GM11168 (cell line): Measurements from ENCODE around the gene FSTL4.

Source experiments
- in situ Hi-C: fragments of 300-500 bp; cut with MboI; formaldehyde crosslinking; loops from one replicate; pipeline ENCODE4 v1.12.0; 2022; ENCODE audit warnings: low sequenced_read_pairs; ENCODE audit not compliant: unreplicated experiment

FSTL4 gene

DNA sequence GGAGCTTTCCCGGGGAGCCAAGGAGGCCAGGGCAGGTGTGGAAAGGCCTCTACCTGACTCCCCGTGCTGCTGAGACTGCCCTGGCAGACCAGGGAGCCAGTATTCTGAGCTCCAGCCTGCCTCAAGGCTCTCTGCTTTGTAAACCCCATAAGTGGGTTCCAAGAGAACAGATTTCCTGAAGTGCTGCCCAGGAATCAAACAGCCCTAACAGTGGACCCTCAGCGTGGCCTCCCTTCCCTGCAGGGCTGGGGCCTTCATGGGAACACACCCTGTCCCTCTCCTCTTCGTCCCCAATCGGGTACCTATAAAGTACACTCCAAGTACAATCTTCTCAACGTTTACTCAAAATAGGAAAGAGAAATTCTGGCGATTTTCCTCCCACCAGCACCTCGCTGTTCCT lies 252.5 kb downstream of the FSTL4 start:
- in situ Hi-C loops, result no loop called here

DNA sequence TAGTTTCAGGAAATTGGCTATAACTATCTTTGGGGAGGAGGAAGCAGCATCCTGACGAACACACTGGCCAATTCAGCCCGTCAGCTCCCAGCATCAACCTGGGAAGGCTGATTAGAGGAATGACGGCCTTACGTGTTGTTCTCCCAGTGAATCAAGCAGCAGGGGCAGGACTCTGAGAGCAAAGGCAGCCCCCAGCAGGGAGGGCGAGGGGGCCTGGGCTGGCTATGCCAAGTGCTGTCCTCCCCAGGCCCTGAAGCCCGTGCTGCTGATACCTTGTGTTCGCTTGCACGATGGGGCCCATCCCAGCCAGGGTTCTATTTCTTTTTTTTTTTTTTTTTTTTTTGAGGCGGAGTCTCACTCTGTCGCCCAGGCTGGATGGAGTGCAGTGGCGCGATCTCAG lies 254.1 kb downstream of the FSTL4 start:
- in situ Hi-C loops, result no loop called here

GRCh38 chr5:133357758-133358157 lies 254.6 kb downstream of the FSTL4 start:
- in situ Hi-C loops, result no loop called here

GRCh38 chr5:133356984-133357421 lies 255.3 kb downstream of the FSTL4 start:
- in situ Hi-C loops, result no loop called here

DNA sequence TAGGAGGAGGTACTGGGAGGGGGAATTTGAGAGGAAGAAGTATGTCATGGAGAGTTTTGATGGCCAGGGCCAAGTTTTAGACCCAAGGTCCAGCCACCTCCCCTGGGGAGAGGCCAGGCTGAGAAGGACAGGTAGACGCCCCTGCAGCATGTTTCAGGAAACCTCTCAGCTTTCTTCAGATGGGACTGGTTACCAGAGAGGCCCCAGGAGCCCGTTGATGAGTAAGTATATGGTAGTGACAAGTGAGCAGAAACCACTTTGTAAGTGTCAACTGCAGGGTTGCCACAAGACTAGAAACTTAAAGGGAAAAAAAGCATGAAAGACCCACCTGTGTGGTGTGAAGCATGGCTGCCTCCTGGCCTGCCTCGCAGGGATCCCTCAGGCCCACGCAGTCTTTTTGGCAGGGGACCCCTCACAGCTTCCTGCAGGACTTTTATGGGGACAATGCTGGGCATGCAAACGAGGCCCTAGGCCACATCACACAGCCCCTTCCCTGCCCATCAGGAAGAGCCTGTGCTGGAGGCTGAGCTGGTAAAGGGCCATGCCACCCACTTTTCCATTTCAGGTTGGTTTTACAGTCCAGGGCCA lies 255.9 kb downstream of the FSTL4 start:
- in situ Hi-C loops, result no loop called here

GRCh38 chr5:133354323-133355185 lies 257.8 kb downstream of the FSTL4 start:
- in situ Hi-C loops, result no loop called here

GRCh38 chr5:133353741-133354140 lies 258.6 kb downstream of the FSTL4 start:
- in situ Hi-C loops, result no loop called here

GRCh38 chr5:133348406-133348805 lies 263.9 kb downstream of the FSTL4 start:
- in situ Hi-C loops, result no loop called here

GRCh38 chr5:133347039-133347438 lies 265.3 kb downstream of the FSTL4 start:
- in situ Hi-C loops, result no loop called here

GRCh38 chr5:133344266-133344665 lies 268.1 kb downstream of the FSTL4 start:
- in situ Hi-C loops, result no loop called here

DNA sequence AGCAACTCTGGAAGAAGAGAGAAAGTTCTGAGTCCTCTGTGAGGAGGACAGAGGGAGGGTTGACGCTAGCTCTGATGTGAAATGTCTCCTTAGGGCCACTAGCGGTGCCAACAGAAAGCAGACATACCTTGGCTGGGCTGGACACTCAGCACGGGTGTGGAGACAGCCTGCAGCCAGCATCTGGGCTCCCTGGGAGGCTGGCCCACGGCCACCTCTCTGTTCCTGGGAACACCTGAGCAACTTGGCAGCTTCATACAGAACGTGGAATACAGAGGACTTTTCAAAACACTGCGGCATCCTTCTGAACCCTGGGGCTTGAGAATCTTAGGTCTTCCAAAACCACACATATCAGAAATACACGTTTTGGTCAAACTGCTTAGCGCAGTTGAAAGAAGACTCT lies 269.1 kb downstream of the FSTL4 start:
- in situ Hi-C loops, result no loop called here

GRCh38 chr5:133341915-133342710 lies 270.2 kb downstream of the FSTL4 start:
- in situ Hi-C loops, result no loop called here

DNA sequence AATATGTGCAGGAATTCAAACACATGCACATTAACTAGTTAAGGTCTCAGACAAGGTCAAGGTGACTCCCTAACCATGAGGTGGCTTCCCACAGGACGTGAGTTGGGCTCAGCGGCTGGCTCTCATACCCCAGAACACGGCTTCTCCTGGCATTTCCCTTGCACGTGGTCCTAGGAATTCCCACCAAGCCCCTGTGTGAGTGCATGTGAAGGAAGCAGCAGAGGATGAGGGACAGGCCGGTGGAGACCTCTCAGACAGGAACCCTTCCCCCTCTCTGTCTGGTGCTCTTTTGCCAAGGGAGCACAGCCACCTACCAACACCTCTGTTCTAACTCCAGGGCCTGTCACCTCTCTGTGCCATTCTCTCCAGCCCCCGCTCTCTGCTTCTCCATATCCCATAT lies 271.0 kb downstream of the FSTL4 start:
- in situ Hi-C loops, result no loop called here

DNA sequence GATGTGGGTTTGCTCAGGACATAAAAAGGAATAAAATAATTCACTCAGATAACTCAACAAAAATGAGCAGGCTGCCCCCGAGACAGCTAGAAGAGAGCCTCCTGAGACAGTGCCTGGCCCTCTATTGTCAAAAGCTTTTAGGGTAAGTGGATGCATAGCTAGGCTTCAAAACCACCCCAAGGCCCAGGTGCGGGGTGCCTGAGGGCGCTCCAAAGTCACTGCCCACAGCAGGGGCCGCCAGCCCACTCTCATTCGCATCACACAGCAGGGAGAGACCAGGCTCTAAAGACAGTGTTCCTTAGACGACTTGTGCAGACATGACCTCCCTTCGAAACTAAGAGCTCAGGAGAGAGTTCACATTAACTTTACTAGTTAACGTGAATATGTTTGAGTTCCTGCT lies 271.5 kb downstream of the FSTL4 start:
- in situ Hi-C loops, result no loop called here

DNA sequence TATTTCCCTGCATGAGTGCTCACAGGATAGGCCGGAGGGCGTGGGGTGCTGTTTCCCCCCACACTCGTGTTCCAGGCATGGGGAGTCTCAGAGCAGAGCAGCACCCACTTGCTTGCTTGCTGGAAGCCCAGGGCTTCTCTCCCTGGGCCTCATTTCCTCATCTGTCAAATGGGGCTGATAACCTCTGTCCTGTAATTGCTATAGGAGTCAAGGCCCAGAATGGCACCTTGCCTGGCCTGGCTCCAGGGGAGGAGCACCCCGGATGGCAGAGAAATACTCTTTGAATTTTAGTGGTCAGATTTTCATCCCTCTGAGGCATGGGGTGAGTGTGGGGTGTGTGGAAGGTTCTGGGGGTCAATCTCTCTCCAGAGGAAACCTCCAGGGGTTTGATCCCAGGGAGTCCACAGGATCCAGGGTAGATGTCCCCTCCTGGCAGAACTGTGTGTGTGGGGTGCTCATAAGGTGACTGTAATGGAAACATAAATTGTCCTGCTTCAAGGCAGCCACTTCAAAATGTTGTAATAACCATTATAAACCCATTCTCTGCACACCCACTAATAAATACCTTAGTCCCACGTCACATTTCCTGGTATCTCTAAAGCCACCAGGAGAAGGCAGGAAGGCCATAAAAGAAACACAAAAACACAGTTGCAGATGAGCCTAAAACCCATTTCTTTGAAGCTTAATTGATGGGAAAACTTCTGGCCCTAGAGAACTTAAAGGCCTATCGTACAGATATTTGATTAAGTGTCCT lies 272.2 kb downstream of the FSTL4 start:
- in situ Hi-C loops, result no loop called here

DNA sequence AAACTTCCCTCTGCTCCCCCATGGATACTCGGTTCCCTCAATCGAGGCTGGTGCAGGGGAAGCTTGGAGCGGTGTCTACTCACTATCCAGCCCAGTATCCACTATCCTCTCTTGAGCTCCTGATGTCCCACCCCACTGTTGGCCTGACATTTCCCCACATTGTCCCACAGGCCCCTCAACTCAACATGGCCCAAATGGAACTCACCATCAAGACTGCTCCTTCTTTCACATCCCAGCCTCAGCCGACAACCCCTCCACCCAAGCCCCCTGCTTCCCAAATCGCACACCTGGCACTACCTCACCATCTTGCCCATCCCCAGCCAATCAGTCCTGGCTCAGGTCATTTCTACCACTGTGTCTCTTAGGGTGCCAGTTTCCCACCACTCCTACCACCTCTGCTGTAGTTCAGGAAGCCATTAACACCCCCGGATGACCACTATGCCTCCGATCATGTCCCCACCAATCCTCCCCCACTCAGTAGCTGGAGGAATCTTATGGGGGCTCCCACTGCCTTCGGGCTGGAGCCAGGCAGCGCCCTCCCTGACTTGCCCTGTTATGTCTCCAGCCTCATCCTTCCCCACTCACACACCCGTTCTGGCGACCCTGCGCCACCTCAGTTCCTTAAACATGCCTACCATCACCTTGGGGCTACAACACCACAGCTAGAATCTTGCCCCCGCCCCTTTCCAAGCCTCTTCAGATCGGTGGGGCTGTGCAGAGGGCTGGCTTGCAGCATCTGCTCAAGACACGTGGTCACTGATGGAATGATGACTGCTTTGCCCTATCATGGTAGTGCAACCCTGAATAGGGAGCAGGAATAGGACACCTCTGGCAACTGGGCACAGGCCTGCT lies 273.6 kb downstream of the FSTL4 start:
- in situ Hi-C loops, result no loop called here

GRCh38 chr5:133337795-133338445 lies 274.4 kb downstream of the FSTL4 start:
- in situ Hi-C loops, result no loop called here

DNA sequence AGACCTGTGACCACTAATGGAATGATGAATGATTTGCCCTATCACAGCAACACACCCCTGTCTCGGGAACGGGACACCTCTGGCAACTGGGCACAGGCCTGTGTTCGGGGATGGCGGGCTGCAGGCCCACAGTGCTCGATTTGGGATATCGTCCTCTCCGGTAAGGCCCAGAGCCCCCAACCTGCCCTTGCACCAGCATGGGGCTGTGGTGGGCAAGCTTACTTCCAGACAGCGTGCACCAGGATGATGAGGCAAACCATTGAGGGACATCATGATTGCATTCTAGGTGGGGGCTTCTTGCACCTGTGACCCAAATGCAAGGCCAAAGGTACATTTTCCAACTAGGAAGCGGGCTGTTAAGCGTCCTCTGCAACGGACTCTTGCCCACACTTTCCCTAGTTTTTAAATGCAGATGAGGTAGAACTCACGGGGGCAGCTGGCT lies 275.4 kb downstream of the FSTL4 start:
- in situ Hi-C loops, result no loop called here
